Effector CD8-positive, alpha-beta T cell (primary cell): ENCODE data around the gene TRPM2.
"Not testable (repeated sequence)": the region's sequence is repeated elsewhere in the genome, so short reads cannot be mapped to it uniquely, and the experiment has no call there.

Experiments
- DNase-seq: peaks from one replicate; lab custom pipeline; 2025; lab: John Stamatoyannopoulos, UW

TRPM2 gene

DNA sequence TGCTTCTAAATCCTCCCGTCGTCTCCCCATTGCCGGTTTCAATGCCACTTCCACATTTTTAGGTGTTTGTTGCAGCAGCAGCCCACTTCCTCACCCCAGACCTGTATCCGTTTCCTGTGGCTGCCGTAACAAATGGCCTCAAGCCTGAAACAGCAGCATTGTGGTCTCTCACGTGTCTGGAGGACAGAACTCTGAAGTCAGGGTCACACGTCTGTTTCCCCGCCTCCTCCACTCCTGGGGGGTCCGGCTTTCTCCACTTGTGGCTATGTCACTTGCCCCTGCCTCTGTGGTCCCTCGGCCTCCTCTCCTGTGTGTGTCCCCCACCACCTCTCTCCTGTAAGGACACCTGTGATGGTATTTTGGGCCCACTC is 21.8 kb downstream of the TRPM2 start:
- DNase-seq = no peak

DNA sequence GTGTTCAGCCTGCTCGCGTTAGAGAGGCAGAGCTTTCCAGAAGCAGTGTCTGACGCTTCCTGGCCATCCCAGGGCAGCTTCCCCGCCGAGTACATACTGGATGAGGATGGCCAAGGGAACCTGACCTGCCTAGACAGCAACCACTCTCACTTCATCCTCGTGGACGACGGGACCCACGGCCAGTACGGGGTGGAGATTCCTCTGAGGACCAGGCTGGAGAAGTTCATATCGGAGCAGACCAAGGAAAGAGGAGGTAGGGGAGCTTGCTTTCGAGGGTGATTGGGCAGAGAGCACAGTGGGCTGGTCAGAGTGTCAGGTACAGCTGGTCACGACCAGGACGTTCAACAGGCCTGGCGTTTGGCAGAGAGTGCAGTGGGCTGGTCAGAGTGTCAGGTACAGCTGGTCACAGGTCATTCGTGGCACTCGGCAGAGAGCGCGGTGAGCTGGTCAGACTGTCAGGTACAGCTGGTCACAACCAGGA is 22.4 kb downstream of the TRPM2 start:
- no peak for DNase-seq

DNA sequence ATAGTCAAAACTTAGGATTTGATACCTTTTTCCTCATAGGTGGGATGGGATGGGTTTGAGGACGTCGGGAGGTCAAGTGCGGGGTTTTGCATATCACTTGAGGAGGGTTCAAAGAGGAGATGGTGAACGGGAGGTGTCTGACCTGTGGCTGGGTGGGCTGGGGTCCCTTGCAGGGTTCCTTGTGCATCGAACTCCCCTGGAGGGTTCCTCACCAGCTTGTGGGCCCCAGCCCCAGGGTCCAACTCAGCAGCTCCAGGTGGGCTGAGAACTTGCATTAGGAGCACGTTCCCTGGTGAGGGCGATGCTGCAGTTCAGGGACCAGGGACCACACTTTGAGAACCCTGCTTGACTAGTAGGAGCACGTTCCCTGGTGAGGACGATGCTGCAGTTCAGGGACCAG is 23.2 kb downstream of the TRPM2 start:
- no peak for DNase-seq

DNA sequence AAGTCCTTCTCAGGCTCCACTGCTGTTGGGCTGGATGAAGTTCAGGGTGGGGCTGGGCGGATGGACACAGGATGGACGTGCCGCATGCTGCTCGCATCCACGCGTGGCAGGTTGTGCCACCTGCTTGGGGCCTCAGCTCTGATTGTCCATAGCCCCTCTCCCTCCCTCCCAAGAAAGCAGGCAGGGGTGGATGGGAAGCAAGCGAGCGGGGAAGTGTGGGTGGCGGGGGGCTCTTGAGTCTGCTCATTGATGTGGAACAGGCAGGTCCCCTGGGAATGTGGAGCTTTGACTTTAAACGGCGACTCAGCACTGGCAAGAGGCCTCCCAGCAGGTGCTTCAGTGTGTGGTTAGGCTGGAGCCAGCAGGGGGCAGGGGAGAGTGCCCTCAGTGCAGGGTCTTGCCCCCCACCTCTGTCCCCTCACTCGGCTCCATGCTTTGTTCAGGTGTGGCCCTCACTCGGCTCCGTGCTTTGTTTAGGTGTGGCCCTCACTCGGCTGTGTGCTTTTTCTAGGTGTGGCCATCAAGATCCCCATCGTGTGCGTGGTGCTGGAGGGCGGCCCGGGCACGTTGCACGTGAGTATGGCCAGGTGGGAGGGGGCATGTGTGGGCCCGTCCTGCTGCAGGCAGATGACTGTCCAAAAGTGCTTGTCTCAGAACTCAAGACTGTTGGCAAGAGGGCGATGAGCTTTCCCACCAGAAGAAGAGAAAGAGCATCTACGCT is 23.9 kb downstream of the TRPM2 start:
- DNase-seq = no peak

- DNase-seq = no peak
Observed at GRCh38 chr21:44377922-44378645, 24.7 kb downstream of the TRPM2 start.

GRCh38 chr21:44378646-44379514 is 25.5 kb downstream of the TRPM2 start:
- no peak for DNase-seq

- DNase-seq = no peak
Observed at GRCh38 chr21:44379515-44379848, 26.1 kb downstream of the TRPM2 start.

- no peak for DNase-seq
Observed at GRCh38 chr21:44379991-44380865, 26.8 kb downstream of the TRPM2 start.

GRCh38 chr21:44380876-44381275 is 27.5 kb downstream of the TRPM2 start:
- no peak for DNase-seq

- DNase-seq = no peak
Observed at GRCh38 chr21:44381874-44382273, 28.5 kb downstream of the TRPM2 start.

DNA sequence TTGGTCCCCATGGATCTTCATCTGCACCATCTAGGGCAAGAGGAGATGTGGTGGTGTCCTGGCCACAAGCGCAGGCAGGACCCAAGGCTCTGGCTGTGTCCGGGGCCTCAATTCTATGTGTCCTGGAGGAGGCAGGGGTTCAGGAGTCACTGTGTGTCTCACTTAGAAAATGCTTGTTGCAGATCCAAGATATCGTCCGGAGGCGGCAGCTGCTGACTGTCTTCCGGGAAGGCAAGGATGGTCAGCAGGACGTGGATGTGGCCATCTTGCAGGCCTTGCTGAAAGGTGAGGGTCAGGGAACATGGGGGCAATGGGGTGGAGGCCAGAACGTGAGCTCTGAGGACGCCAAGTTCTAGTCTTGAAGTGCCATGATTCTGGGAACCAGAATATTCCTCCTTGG is 29.1 kb downstream of the TRPM2 start:
- no peak for DNase-seq

- no peak for DNase-seq
Observed at GRCh38 chr21:44383216-44383615, 29.8 kb downstream of the TRPM2 start.

DNA sequence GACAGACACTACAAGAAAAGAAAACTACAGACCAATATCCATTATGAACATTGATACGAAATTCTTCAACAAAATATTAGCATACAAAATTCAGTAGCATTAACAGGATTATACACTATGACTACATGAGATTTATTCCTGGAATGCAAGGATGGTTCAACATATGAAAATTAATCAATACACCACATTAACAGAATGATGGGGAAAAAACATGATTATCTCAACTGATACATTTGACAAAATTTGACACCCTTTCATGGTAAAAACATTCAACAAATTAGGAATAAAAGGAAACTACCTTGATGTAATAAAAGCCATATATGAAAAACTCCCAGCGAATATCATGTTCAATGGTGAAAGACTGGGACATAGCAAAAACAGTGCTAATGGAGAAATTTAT is 31.5 kb downstream of the TRPM2 start:
- no peak for DNase-seq

DNA sequence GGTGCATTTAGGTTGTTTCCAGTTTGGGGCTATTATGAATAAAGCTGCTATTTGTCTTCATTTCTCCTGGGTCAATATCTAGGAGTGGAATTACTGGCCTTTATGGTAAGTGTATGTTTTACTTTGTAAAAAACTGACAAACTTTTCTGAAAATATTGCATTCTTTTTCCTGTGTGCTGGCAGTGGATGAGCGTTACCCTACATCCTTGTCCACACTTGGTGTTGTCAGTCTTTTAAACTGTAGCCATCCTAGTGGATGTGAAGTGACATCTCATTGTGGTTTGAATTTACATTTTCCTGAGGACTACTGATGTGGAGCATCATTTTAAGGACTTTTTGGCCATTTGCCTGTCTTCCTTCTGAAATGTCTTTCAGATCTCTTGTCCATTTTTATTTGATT is 35.9 kb downstream of the TRPM2 start:
- DNase-seq = no peak

- no peak for DNase-seq
Observed at GRCh38 chr21:44390886-44391285, 37.5 kb downstream of the TRPM2 start.

DNA sequence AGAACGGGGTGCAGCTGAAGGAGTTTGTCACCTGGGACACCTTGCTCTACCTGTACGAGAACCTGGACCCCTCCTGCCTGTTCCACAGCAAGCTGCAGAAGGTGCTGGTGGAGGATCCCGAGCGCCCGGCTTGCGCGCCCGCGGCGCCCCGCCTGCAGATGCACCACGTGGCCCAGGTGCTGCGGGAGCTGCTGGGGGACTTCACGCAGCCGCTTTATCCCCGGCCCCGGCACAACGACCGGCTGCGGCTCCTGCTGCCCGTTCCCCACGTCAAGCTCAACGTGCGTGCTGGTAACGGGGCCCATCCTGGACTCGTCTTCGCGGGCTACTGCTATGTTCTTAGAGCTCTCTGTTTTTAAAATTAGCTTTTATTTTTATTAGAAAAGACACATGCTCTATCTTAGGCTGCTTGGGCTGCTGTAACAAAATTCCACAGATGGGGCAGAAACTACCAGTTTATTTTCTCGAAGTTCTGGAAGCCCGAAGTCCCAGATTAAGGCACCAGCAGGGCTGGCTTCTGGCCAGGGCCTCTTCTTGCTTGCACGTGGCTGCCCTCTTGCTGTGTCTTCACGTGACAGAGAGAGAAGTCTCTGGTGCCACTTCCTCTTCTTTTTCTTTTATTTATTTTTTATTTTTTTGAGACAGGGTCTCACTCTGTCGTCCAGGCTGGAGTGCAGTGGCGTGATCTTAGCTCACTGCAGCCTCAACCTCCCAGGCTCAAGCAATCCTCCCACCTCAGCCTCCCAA is 38.1 kb downstream of the TRPM2 start:
- DNase-seq = no peak

GRCh38 chr21:44392185-44392584 is 38.8 kb downstream of the TRPM2 start:
- DNase-seq = no peak

DNA sequence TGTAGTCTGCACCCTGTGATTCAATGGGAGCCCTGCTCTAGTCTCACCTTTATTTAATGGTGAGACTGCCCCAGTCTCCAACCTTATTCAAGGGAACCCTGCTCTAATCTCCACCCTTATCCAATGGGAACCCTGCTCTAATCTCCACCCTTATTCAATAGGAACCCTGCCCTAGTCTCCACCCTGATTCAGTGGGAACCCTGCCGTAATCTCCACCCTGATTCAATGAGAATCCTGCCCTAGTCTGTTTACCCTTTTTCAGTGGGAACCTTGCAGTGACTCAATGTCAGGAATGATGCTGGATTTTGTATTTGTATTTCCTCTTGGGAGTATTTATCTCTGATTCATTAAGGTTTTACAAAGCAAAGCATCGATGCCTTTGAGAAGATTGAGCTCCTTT is 39.5 kb downstream of the TRPM2 start:
- DNase-seq = no peak

DNA sequence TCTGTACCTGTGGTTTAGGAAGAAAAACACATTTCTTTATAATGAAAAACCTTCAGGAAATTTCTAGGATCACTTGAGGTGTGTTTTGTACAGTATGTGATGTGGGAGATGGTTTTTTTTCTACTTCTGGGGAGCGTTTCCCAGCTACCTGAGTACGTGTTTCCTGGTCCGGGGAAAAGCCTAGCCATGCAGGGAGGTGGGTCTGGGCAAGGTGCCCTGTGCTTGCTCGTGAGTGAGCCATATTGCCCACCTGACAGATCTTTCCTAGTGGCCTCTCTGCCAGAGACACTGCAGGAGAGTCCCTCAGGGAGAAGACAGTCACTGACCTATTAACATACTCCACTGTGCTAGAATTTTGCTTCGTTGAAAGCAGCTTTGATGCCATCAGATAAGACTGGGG is 41.3 kb downstream of the TRPM2 start:
- no peak for DNase-seq

- DNase-seq = no peak
Observed at GRCh38 chr21:44395260-44395659, 41.8 kb downstream of the TRPM2 start.

- not testable (repeated sequence) for DNase-seq
Observed at GRCh38 chr21:44396803-44397202, 43.4 kb downstream of the TRPM2 start.
